Kidney (tissue), 14 donors: ENCODE data around the gene SARNP. TPM values are rescaled to one million over a fixed set of nuclear protein-coding genes. Genes with fewer than 3 reads are reported as not detected.

Experiments used
- DNase-seq, 5 donors: peaks; one replicate each; pipeline ENCODE4 v3.0.0-alpha.2; 2013 to 2020
- FAIRE-seq: peaks from 2 replicates; lab custom pipeline; 2012; peaks lifted over from hg19 to GRCh38; lab: Jason Lieb, UNC
- H3K27ac ChIP-seq, 2 donors: one replicate each; pipeline ENCODE4 v1.7.0; 2013; ENCODE audit warnings: low read depth in 2 of 2, low read length in 2 of 2, inconsistent platforms in 1 of 2
- H3K27me3 ChIP-seq: one replicate; pipeline ENCODE4 v1.7.1; 2013; ENCODE audit warnings: low read length, inconsistent platforms; ENCODE audit not compliant: control insufficient read depth, insufficient read depth
- H3K36me3 ChIP-seq, 3 donors: one replicate each; pipeline versions ENCODE4 v1.7.0 to v1.7.1; 2013; ENCODE audit warnings: low read length in 3 of 3, control low read depth in 1 of 3, inconsistent platforms in 1 of 3; ENCODE audit not compliant: insufficient read depth in 3 of 3, control insufficient read depth in 2 of 3
- H3K4me1 ChIP-seq, 3 donors: one replicate each; pipeline versions ENCODE4 v1.7.0 to v1.7.1; 2013; ENCODE audit warnings: low read length in 3 of 3, inconsistent platforms in 1 of 3, low read depth in 1 of 3; ENCODE audit not compliant: control insufficient read depth in 2 of 3, insufficient read depth in 2 of 3
- H3K4me3 ChIP-seq, 3 donors: one replicate each; pipeline versions ENCODE4 v1.7.0 to v1.8.1; 2013; ENCODE audit warnings: low read length in 3 of 3, control low read depth in 1 of 3, inconsistent platforms in 1 of 3
- H3K9ac ChIP-seq, 3 donors: one replicate each; pipeline versions ENCODE4 v1.7.0 to v1.7.1; 2013; ENCODE audit warnings: low read length in 3 of 3, control low read depth in 1 of 3, inconsistent platforms in 1 of 3
- H3K9me3 ChIP-seq, 3 donors: one replicate each; pipeline versions ENCODE4 v1.7.0 to v1.7.1; 2013; ENCODE audit warnings: low read length in 3 of 3, control low read depth in 1 of 3, inconsistent platforms in 1 of 3; ENCODE audit not compliant: control insufficient read depth in 2 of 3, insufficient read depth in 1 of 3
- intact Hi-C: fragments of 100-400 bp; cut with DNase I; formaldehyde crosslinking; loops from one replicate; pipeline ENCODE4 v1.11.1; 2022
- polyA plus RNA-seq: library from polyadenylated mRNA; stranded (reverse); fragments of 350-450 nt; fragmentation: Illumina TruSeq; extraction: RNeasy Lipid Tissue Mini Kit (QIAGEN cat#74804); gene quantifications from one replicate; pipeline ENCODE4 v1.2.3, GENCODE V29; 2014; ENCODE audit warnings: low read depth, low replicate concordance; ENCODE audit not compliant: insufficient read depth
- total RNA-seq: library from RNA; stranded (reverse); fragmentation: NEBNext Ultra II Directional; extraction: Animal tissue kit (Norgen Biotek cat#: 25700); gene quantifications from one replicate; pipeline ENCODE4 v1.2.1, GENCODE V29; 2021
- TF ChIP-seq, protein P1 (sequence below): IDR thresholded peaks from 3 replicates; pipeline ENCODE4 v1.5.1; 2012; ENCODE audit warnings: mild to moderate bottlenecking, moderate library complexity, borderline replicate concordance; ENCODE audit not compliant: insufficient read depth; ENCODE audit errors: extremely low read depth
- donor health status: control.
- donor health status: control.
- donor health status: control.
- donor health status: control.
- donor health status: control.
- donor health status: DM: yes; HTN: yes; CAD: no.
- donor health status: Normal renal cell carcinoma (clear cell type).

SARNP gene
- total and polyA plus RNA-seq, 2 donors from 2014 or later: 51.1 to 109 TPM

DNA sequence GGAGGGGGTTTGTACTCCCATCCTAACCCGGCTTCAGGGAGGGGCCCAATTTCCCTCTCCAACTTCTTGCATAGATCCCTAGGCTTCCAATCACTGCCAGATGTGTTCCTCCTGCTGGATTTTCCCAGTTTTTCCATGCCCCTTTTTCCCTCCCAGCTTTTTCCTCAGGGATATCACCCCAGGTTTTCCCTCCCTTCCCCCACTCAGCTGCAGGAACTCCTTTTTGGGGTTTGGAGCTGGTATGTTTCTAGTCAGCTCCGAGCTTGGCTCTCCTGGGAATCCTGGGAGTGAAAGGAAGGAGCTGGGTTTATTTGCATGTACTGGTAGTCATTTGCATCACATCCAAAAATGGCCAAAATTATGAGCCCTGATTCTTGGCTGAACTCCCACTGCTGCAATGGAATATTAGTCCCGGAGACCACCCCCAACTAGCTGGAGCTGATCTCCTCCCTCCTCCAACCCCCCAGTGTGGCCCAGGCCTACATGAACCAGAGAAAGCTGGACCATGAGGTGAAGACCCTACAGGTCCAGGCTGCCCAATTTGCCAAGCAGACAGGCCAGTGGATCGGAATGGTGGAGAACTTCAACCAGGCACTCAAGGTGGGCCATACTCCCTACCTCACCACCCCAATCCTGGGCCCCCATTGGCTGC lies 98.8 kb downstream of the SARNP start:
- Histone ChIP-seq H3K27ac (peak overlapping the region in 1 of 2 donors; percentile 0), H3K4me1 (peaks cover 7 to 43% (median 32%) of the 10 kb centered on the region in 3 donors), H3K9ac (no peak overlapping the region), H3K36me3 (peaks cover 0 to 7% (median 2%) of the 10 kb centered on the region in 3 donors), H3K27me3 (no peaks in the 10 kb centered on the region), H3K4me3 (no peak overlapping the region), H3K9me3 (no peaks in the 10 kb centered on the region)
- FAIRE-seq (no peak), DNase-seq (no peak)
- intact Hi-C loops: no loop called here
- TF ChIP-seq, protein P1, sequence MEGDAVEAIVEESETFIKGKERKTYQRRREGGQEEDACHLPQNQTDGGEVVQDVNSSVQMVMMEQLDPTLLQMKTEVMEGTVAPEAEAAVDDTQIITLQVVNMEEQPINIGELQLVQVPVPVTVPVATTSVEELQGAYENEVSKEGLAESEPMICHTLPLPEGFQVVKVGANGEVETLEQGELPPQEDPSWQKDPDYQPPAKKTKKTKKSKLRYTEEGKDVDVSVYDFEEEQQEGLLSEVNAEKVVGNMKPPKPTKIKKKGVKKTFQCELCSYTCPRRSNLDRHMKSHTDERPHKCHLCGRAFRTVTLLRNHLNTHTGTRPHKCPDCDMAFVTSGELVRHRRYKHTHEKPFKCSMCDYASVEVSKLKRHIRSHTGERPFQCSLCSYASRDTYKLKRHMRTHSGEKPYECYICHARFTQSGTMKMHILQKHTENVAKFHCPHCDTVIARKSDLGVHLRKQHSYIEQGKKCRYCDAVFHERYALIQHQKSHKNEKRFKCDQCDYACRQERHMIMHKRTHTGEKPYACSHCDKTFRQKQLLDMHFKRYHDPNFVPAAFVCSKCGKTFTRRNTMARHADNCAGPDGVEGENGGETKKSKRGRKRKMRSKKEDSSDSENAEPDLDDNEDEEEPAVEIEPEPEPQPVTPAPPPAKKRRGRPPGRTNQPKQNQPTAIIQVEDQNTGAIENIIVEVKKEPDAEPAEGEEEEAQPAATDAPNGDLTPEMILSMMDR: no peak

DNA sequence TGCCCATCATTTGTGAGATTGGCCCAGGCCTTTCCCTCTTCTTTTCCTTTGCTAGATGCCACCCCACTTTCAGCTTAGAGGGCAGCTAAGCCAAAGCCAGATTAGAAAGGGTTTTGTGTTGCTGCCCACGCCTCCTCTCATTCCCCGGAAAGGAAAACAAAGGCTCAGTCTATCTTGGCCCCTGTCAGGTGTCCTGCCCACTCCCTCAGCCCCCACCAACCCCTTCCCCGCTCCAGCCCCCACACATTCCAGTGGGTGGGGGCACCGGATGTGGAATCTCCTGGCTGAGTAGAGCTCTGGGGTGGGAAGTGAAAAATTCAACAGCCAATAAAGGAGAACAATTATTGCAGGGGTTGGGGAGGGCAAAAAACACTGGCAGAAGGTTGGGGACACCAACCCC lies 99.5 kb downstream of the SARNP start:
- Histone ChIP-seq H3K4me3 (no peak overlapping the region), H3K36me3 (peaks cover 0 to 2% (median under 1%) of the 10 kb centered on the region in 3 donors), H3K9ac (peak overlapping the region in 1 of 3 donors; percentile 5), H3K4me1 (peaks cover 7 to 40% (median 27%) of the 10 kb centered on the region in 3 donors), H3K9me3 (no peaks in the 10 kb centered on the region), H3K27ac (peak overlapping the region; percentile 0 to 41), H3K27me3 (no peaks in the 10 kb centered on the region)
- FAIRE-seq (no peak), DNase-seq (peak in 4 of 5 donors; percentile 74 to 89 (median 78))
- TF ChIP-seq, protein P1: no peak
- intact Hi-C loops: no loop called here

DNA sequence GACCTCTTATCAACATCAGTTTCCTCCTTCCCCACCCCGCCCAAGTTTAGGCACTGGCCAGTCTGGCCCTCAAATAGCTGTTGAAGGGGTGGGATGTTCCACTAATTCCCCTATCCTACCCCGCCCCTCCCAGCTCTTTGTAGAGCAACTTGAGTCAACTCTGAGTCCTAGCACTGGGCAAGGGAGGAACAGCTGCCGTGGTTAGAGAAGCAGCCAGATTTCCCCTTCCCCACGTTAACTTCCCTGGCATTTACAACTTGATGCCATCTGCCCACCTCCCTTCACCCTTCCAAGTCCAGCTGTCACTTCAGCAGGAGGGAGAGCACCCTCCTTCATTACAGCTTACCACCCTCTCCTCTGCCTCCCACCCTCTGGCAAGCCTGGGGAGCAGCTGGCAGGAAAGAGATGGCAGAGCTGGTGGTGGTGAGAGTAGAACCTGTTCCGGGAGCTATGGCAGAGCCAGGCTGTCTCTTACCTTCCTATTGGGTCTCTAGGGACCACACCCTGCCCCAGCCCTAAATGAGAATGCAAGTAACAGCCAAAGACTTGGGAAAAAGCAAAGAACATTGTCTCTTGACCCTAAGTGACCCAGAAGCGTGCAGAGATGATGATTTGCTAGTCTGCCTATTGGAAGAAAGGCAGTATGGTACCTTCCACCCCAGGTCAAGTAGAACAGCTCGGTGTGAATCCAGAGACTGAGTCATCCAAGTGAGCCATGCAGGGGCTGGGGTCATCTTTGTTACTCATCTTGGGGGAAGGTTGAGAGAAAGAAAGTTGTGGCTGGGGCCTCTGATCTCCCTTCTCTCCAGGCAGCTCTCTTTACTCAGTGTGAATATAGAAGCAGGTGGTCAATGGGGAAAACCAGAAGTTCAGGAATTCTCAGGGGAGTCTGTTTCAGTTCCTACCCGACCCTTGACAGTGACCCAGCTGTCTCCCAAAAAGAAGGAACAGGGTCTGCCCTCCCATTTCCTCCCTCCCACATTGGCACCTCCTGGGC lies 100.2 kb downstream of the SARNP start:
- DNase-seq: peak in 1 of 5 donors; percentile 59
- Histone ChIP-seq H3K27ac (peak overlapping the region; percentile 77 to 89), H3K4me1 (peaks cover 7 to 37% (median 27%) of the 10 kb centered on the region in 3 donors), H3K9ac (peak overlapping the region in 2 of 3 donors; percentile 5 to 85), H3K9me3 (no peaks in the 10 kb centered on the region), H3K27me3 (no peaks in the 10 kb centered on the region), H3K4me3 (peak overlapping the region; percentile 79 to 91 (median 83)), H3K36me3 (peaks cover 0 to 2% (median 0%) of the 10 kb centered on the region in 3 donors)
- FAIRE-seq: no peak
- intact Hi-C loops: no loop called here
- TF ChIP-seq, protein P1: no peak
